HAP-1 (cell line): ENCODE data around the gene PDCD2L.

Experiments
- DNase-seq, 2 experiments: peaks; one replicate each; pipeline ENCODE4 v3.0.0-alpha.2; 2016 to 2020; ENCODE audit warnings: low spot score in 2 of 2
- H3K27me3 ChIP-seq: fragments of 250-450 bp; sonication (Bioruptor Pico); 2 replicates; pipeline ENCODE4 v1.5.1; 2020; ENCODE audit warnings: low read depth, mild to moderate bottlenecking, moderate library complexity
- H3K36me3 ChIP-seq: fragments of 250-450 bp; sonication (Bioruptor Pico); replicated peaks from 2 replicates; pipeline ENCODE4 v1.5.1; 2020; ENCODE audit warnings: mild to moderate bottlenecking
- H3K4me1 ChIP-seq: fragments of 250-450 bp; sonication (Bioruptor Pico); 2 replicates; pipeline ENCODE4 v1.5.1; 2020; ENCODE audit warnings: mild to moderate bottlenecking
- H3K4me3 ChIP-seq: fragments of 250-450 bp; sonication (Bioruptor Pico); 2 replicates; pipeline ENCODE4 v1.5.1; 2020; ENCODE audit warnings: mild to moderate bottlenecking, moderate library complexity
- H3K9me3 ChIP-seq: fragments of 250-450 bp; sonication (Bioruptor Pico); 2 replicates; pipeline ENCODE4 v1.5.1; 2020; ENCODE audit warnings: mild to moderate bottlenecking, moderate library complexity
- in situ Hi-C: fragments of 300-500 bp; cut with MboI; formaldehyde crosslinking; loops from 3 replicates; pipeline ENCODE4 v1.14.3; 2020; ENCODE audit warnings: low sequenced_read_pairs, inconsistent platforms, mixed read lengths

Gene PDCD2L

GRCh38 chr19:34475026-34475974 is 71.1 kb downstream of the PDCD2L start:
- in situ Hi-C loops, result no loop called here
- Histone ChIP-seq H3K36me3 (peaks cover 21% of the 10 kb centered on the region), H3K9me3 (no peaks in the 10 kb centered on the region), H3K4me1 (no peaks in the 10 kb centered on the region), H3K27me3 (no peaks in the 10 kb centered on the region), H3K4me3 (no peak overlapping the region)
- no peak for DNase-seq
